ENCODE results near the gene GRIK5. TPM values are rescaled to one million over a fixed set of nuclear protein-coding genes. Genes with fewer than 3 reads are reported as not detected.

Gene GRIK5
- total RNA-seq = under 1 TPM; 0.63 to 0.95 TPM

- no peak within 1 kb of the TSS for H3K4me3 Mint-ChIP-seq
- H3K9me3 Mint-ChIP-seq = no peaks in the 10 kb centered on the region
- H3K36me3 Mint-ChIP-seq (ENCODE audit: low read depth) = peaks cover 2% of the 10 kb centered on the region
- peaks cover 3% of the 10 kb centered on the region for H3K4me1 Mint-ChIP-seq (ENCODE audit: low read depth)
- no peak for ATAC-seq
- no peak for TF ChIP-seq CTCF (IDR thresholded peaks at IDR 0.05)
- ChIA-PET POLR2A (no interaction called here), CTCF (no interaction called here)
- intact Hi-C loops (cut with micrococcal nuclease) = no loop called here
- no peak for DNase-seq
- H3K27ac Mint-ChIP-seq = no peak within 1 kb of the TSS
- H3K27me3 Mint-ChIP-seq = peaks cover 6% of the 10 kb centered on the region
Measured at GRCh38 chr19:42069619-42070351, at the start of gene GRIK5. Gene GRIK5, minus strand, starts transcription at chr19:42070206. Its CDS starts 4,436 bp downstream, at chr19:42065770.

- intact Hi-C loops (cut with micrococcal nuclease) = no loop called here
- no peaks in the 10 kb centered on the region for H3K27me3 Mint-ChIP-seq
- H3K4me1 Mint-ChIP-seq (ENCODE audit: low read depth) = peaks cover 55% of the 10 kb centered on the region
- POLR2A ChIA-PET = no interaction called here
- peaks cover 46% of the 10 kb centered on the region for H3K36me3 Mint-ChIP-seq (ENCODE audit: low read depth)
- no peak overlapping the region for H3K4me3 Mint-ChIP-seq
- no peak for ATAC-seq
- no peaks in the 10 kb centered on the region for H3K9me3 Mint-ChIP-seq
- CTCF ChIA-PET = interaction anchor here (1.5 to 9.9 kb wide), 2 partner anchors 8 kb away, joined by 6 to 112 read pairs; no protein-coding TSS in a partner anchor
- H3K27ac Mint-ChIP-seq = peak overlapping the region; percentile 41
- DNase-seq = no peak
- no peak for TF ChIP-seq CTCF (IDR thresholded peaks at IDR 0.05)
Measured at GRCh38 chr19:42117076-42117475, 47.1 kb upstream of the GRIK5 start.

GRCh38 chr19:42116308-42117075, 46.5 kb upstream of the GRIK5 start:
- H3K36me3 Mint-ChIP-seq (ENCODE audit: low read depth) = peaks cover 46% of the 10 kb centered on the region
- ChIA-PET CTCF (interaction anchor here (1.5 to 9.9 kb wide), 3 partner anchors 7 to 65 kb away, joined by 3 to 112 read pairs (median 6); no protein-coding TSS in a partner anchor), POLR2A (interaction anchor here (0.9 kb wide), 1 partner anchor 13 kb away, joined by 3 read pairs; no protein-coding TSS in a partner anchor)
- no peak overlapping the region for H3K4me3 Mint-ChIP-seq
- no peaks in the 10 kb centered on the region for H3K27me3 Mint-ChIP-seq
- ATAC-seq (no peak), DNase-seq (no peak)
- H3K4me1 Mint-ChIP-seq (ENCODE audit: low read depth) = peaks cover 56% of the 10 kb centered on the region
- peak overlapping the region; percentile 41 for H3K27ac Mint-ChIP-seq
- TF ChIP-seq CTCF (IDR thresholded peaks at IDR 0.05) = no peak
- H3K9me3 Mint-ChIP-seq = no peaks in the 10 kb centered on the region
- intact Hi-C loops (cut with micrococcal nuclease) = no loop called here

- Mint-ChIP-seq H3K4me1 (ENCODE audit: low read depth) (peaks cover 55% of the 10 kb centered on the region), H3K36me3 (ENCODE audit: low read depth) (peaks cover 48% of the 10 kb centered on the region), H3K27me3 (no peaks in the 10 kb centered on the region), H3K4me3 (no peak overlapping the region), H3K27ac (peak overlapping the region; percentile 5), H3K9me3 (no peaks in the 10 kb centered on the region)
- TF ChIP-seq CTCF (IDR thresholded peaks at IDR 0.05) = no peak
- CTCF ChIA-PET = interaction anchor here (1.5 to 2.7 kb wide), 3 partner anchors 9 to 68 kb away, joined by 3 to 12 read pairs (median 6); no protein-coding TSS in a partner anchor
- DNase-seq (no peak), ATAC-seq (no peak)
- POLR2A ChIA-PET = interaction anchor here (0.9 kb wide), 1 partner anchor 13 kb away, joined by 3 read pairs; no protein-coding TSS in a partner anchor
- intact Hi-C loops (cut with micrococcal nuclease) = no loop called here
Measured at GRCh38 chr19:42115705-42116104, 45.7 kb upstream of the GRIK5 start.
